HepG2 (cell line): Measurements from ENCODE around the gene PLLP. TPM values are rescaled to one million over a fixed set of nuclear protein-coding genes. Genes with fewer than 3 reads are reported as not detected.

ENCODE experiments used
- ARID2 ChIP-seq: sonication (generic); formaldehyde crosslinking; IDR thresholded peaks from 2 replicates; pipeline ENCODE4 v1.8.1; 2022; ENCODE audit warnings: mild to moderate bottlenecking, missing genetic modification reagents, borderline replicate concordance
- BORCS8-MEF2B ChIP-seq: sonication (generic); formaldehyde crosslinking; IDR thresholded peaks from 2 replicates; pipeline ENCODE4 v1.8.0; 2022; ENCODE audit warnings: mild to moderate bottlenecking, missing genetic modification reagents
- GTF3A ChIP-seq: sonication (generic); formaldehyde crosslinking; conservative IDR thresholded peaks from 2 replicates; pipeline ENCODE4 v1.4.0; 2020; ENCODE audit warnings: mild to moderate bottlenecking, missing genetic modification reagents
- MAF1 ChIP-seq: sonication (generic); formaldehyde crosslinking; IDR thresholded peaks from 2 replicates; pipeline ENCODE4 v1.5.0; 2020; ENCODE audit warnings: missing genetic modification reagents, borderline replicate concordance
- MEIS1 ChIP-seq: sonication (generic); formaldehyde crosslinking; IDR thresholded peaks from 2 replicates; pipeline ENCODE4 v1.9.0; 2021; ENCODE audit warnings: mild to moderate bottlenecking, missing genetic modification reagents, moderate library complexity, borderline replicate concordance
- NCOA5 ChIP-seq: sonication (generic); formaldehyde crosslinking; IDR thresholded peaks from 2 replicates; pipeline ENCODE4 v1.4.0; 2020; ENCODE audit warnings: missing genetic modification reagents
- PAWR ChIP-seq: sonication (generic); formaldehyde crosslinking; IDR thresholded peaks from 2 replicates; pipeline ENCODE4 v1.4.0; 2020; ENCODE audit warnings: missing genetic modification reagents, mild to moderate bottlenecking, borderline replicate concordance
- POLR2A ChIP-seq, 2 experiments: IDR thresholded peaks; 2 replicates each; pipeline ENCODE4 v1.6.1; 2011; ENCODE audit warnings: low read depth in 2 of 2, low read length in 2 of 2, mild to moderate bottlenecking in 1 of 2, moderate library complexity in 1 of 2; ENCODE audit not compliant: insufficient read depth in 1 of 2
- SIN3B ChIP-seq: fragments of 150-350 bp; IDR thresholded peaks from 2 replicates; pipeline ENCODE4 v1.6.1; 2014; ENCODE audit warnings: low read length
- TARDBP ChIP-seq: sonication (generic); formaldehyde crosslinking; IDR thresholded peaks from 2 replicates; pipeline ENCODE4 v1.8.0; 2022; ENCODE audit warnings: mild to moderate bottlenecking, missing genetic modification reagents
- ZFY ChIP-seq: sonication (generic); formaldehyde crosslinking; IDR thresholded peaks from 2 replicates; pipeline ENCODE4 v1.4.0; 2020; ENCODE audit warnings: missing genetic modification reagents
- ZNF253 ChIP-seq: sonication (generic); formaldehyde crosslinking; IDR thresholded peaks from 2 replicates; pipeline ENCODE4 v1.8.0; 2022; ENCODE audit warnings: mild to moderate bottlenecking, missing genetic modification reagents, borderline replicate concordance
- ZNF263 ChIP-seq: sonication (generic); formaldehyde crosslinking; IDR thresholded peaks from 2 replicates; pipeline ENCODE4 v1.4.0; 2020; ENCODE audit warnings: missing genetic modification reagents
- ZNF282 ChIP-seq: fragments of 450-650 bp; IDR thresholded peaks from 2 replicates; pipeline ENCODE4 v1.6.1; 2018; ENCODE audit not compliant: partially characterized antibody
- ZNF556 ChIP-seq: sonication (generic); formaldehyde crosslinking; IDR thresholded peaks from 2 replicates; pipeline ENCODE4 v1.4.0; 2020; ENCODE audit warnings: mild to moderate bottlenecking, missing genetic modification reagents, borderline replicate concordance
- ZNF589 ChIP-seq: sonication (generic); formaldehyde crosslinking; conservative IDR thresholded peaks from 2 replicates; pipeline ENCODE4 v1.8.0; 2022; ENCODE audit warnings: mild to moderate bottlenecking, moderate library complexity, missing genetic modification reagents
- ZNF629 ChIP-seq: sonication (generic); formaldehyde crosslinking; conservative IDR thresholded peaks from 2 replicates; pipeline ENCODE4 v1.5.0; 2020; ENCODE audit warnings: missing genetic modification reagents
- ZNF749 ChIP-seq: sonication (generic); formaldehyde crosslinking; IDR thresholded peaks from 2 replicates; pipeline ENCODE4 v1.8.0; 2022; ENCODE audit warnings: mild to moderate bottlenecking, missing genetic modification reagents, moderate library complexity, borderline replicate concordance
- ZNF761 ChIP-seq: sonication (generic); formaldehyde crosslinking; conservative IDR thresholded peaks from 2 replicates; pipeline ENCODE4 v1.4.0; 2020; ENCODE audit warnings: mild to moderate bottlenecking, missing genetic modification reagents
- ZNF776 ChIP-seq: sonication (generic); formaldehyde crosslinking; IDR thresholded peaks from 2 replicates; pipeline ENCODE4 v1.4.0; 2020; ENCODE audit warnings: mild to moderate bottlenecking, missing genetic modification reagents
- polyA plus RNA-seq, 8 experiments: library from polyadenylated mRNA; depleted of rRNA in 3 of 8; stranded (reverse) in 7 of 8; unstranded in 1 of 8; fragments of >200 nt; fragmentation: Illumina TruSeq in 4 of 8; extraction: Trizol in 4 of 8; gene quantifications; 2 replicates each; pipeline versions ENCODE4 v1.2.1 to v1.2.3, GENCODE V29; 2011 to 2016; ENCODE audit warnings: low read depth in 4 of 8, missing spikeins in 1 of 8, mixed read lengths in 1 of 8; ENCODE audit not compliant: insufficient read depth in 1 of 8
- total RNA-seq, 5 experiments: library from RNA; depleted of rRNA; stranded (reverse); fragments of >200 nt; fragmentation: Illumina TruSeq; extraction: Trizol; gene quantifications; 2 replicates each; pipeline ENCODE4 v1.2.3, GENCODE V29; 2016; ENCODE audit warnings: low read depth in 1 of 5
- TF ChIP-seq, protein P1 (sequence below): sonication (generic); formaldehyde crosslinking; IDR thresholded peaks from 2 replicates; pipeline ENCODE4 v1.5.0; 2020; ENCODE audit warnings: missing genetic modification reagents
- TF ChIP-seq, protein P2 (sequence below): sonication (generic); formaldehyde crosslinking; IDR thresholded peaks from 2 replicates; pipeline ENCODE4 v1.8.1; 2023; ENCODE audit warnings: mild to moderate bottlenecking, missing genetic modification reagents, borderline replicate concordance
- TF ChIP-seq, protein P3 (sequence below): sonication (generic); formaldehyde crosslinking; IDR thresholded peaks from 2 replicates; pipeline ENCODE4 v1.4.0; 2020; ENCODE audit warnings: mild to moderate bottlenecking, low read depth, missing genetic modification reagents
- TF ChIP-seq, protein P4 (sequence below): sonication (generic); formaldehyde crosslinking; IDR thresholded peaks from 2 replicates; pipeline ENCODE4 v1.5.0; 2020; ENCODE audit warnings: missing genetic modification reagents, mild to moderate bottlenecking, borderline replicate concordance
- TF ChIP-seq, protein P5 (sequence below): IDR thresholded peaks from 2 replicates; pipeline ENCODE4 v1.6.1; 2016; ENCODE audit warnings: low read depth, control low read depth

PLLP gene
- total and polyA plus RNA-seq, 2 of the 13 experiments (the other 11 are each of a cell fraction or from before 2014, with no cell fraction given), result 60.6 to 127 TPM

DNA sequence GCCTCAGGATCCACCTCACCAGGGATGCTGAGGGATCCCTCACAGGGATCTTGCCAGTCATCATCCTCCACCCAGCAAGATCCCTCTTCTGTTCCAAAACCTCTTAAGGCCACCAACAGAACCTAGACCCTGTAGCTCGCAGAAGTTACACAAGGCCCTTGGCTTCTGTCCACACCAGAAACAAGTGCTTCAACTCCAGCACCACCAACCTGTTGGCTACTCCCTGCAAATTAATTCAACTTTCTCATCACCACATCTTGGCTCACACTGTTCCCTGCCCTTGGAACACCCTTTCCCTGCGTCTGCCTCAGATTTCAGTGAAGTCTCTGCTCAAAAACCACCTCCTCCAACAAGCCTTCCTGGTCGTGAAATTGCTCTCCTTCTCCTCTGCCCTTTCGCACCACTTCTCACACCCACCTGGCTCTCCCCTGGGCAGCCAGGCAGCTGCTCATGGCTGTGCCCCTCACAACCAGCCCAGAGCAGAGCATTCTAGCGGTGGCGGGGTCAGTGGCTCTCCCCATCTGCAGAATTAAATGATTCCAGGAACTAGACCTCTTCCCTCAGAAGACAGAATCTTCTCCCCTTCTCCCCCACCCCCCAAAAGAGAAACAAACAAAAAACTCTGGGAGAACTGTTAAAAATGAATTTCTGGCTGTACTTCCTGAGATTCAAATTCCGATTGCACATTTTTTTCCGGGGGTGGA lies 1.8 kb downstream of the PLLP start (continued):
- TF ChIP-seq ZNF776 (CRISPR knock-in tag), result no peak
- no peak for TF ChIP-seq NCOA5 (CRISPR knock-in tag)
- TF ChIP-seq BORCS8-MEF2B (CRISPR knock-in tag), result 0 out of 2 replicates have a peak, but pooled peaks have one; percentile 30
- peak; percentile 23; the same call in 1 of the 2 replicates for TF ChIP-seq TARDBP (CRISPR knock-in tag)
- TF ChIP-seq ZNF263, result 0 out of 2 replicates have a peak, but pooled peaks have one; percentile 4
- peak; percentile 61; the same call in 1 of the 2 replicates for TF ChIP-seq GTF3A (CRISPR knock-in tag)
- peak; percentile 46; the same call in 1 of the 2 replicates for TF ChIP-seq MEIS1 (CRISPR knock-in tag)
- TF ChIP-seq, protein P1, sequence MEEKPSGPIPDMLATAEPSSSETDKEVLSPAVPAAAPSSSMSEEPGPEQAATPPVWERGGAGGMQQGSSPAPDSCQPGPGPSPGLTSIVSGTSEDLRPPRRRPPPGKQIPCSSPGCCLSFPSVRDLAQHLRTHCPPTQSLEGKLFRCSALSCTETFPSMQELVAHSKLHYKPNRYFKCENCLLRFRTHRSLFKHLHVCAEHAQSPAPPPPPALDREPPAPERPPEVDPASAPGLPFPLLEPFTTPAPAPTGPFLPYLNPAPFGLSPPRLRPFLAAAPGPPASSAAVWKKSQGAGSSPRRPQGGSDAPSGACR, result no peak
- TF ChIP-seq ZNF589 (CRISPR knock-in tag), result no peak
- 0 out of 2 replicates have a peak, but pooled peaks have one; percentile 13 for TF ChIP-seq ZNF556
- TF ChIP-seq ZFY (CRISPR knock-in tag), result no peak
- TF ChIP-seq ZNF253, result no peak
- TF ChIP-seq ZNF282, result no peak
- no peak for TF ChIP-seq SIN3B
- TF ChIP-seq, protein P2, sequence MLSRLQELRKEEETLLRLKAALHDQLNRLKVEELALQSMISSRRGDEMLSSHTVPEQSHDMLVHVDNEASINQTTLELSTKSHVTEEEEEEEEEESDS (CRISPR knock-in tag), result 0 out of 2 replicates have a peak, but pooled peaks have one; percentile 8
- TF ChIP-seq ZNF761 (CRISPR knock-in tag), result 0 out of 2 replicates have a peak, but pooled peaks have one; percentile 34
- peak; percentile 93; the same call in 1 of the 2 replicates for TF ChIP-seq ARID2
- TF ChIP-seq, protein P3, sequence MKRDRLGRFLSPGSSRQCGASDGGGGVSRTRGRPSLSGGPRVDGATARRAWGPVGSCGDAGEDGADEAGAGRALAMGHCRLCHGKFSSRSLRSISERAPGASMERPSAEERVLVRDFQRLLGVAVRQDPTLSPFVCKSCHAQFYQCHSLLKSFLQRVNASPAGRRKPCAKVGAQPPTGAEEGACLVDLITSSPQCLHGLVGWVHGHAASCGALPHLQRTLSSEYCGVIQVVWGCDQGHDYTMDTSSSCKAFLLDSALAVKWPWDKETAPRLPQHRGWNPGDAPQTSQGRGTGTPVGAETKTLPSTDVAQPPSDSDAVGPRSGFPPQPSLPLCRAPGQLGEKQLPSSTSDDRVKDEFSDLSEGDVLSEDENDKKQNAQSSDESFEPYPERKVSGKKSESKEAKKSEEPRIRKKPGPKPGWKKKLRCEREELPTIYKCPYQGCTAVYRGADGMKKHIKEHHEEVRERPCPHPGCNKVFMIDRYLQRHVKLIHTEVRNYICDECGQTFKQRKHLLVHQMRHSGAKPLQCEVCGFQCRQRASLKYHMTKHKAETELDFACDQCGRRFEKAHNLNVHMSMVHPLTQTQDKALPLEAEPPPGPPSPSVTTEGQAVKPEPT (CRISPR knock-in tag), result peak; percentile 40; the same call in 1 of the 2 replicates
- TF ChIP-seq MAF1 (CRISPR knock-in tag), result no peak; the same call in 1 of the 2 replicates
- TF ChIP-seq ZNF749 (CRISPR knock-in tag), result 0 out of 2 replicates have a peak, but pooled peaks have one; percentile 16
- no peak for TF ChIP-seq POLR2A (IDR thresholded peaks at IDR 0.05; ENCODE audit: insufficient read depth in 1 of 2, low read depth in 2 of 2, low read length in 2 of 2)
- TF ChIP-seq PAWR (CRISPR knock-in tag), result no peak
- TF ChIP-seq, protein P4, sequence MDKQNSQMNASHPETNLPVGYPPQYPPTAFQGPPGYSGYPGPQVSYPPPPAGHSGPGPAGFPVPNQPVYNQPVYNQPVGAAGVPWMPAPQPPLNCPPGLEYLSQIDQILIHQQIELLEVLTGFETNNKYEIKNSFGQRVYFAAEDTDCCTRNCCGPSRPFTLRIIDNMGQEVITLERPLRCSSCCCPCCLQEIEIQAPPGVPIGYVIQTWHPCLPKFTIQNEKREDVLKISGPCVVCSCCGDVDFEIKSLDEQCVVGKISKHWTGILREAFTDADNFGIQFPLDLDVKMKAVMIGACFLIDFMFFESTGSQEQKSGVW (CRISPR knock-in tag), result no peak
- TF ChIP-seq, protein P5, sequence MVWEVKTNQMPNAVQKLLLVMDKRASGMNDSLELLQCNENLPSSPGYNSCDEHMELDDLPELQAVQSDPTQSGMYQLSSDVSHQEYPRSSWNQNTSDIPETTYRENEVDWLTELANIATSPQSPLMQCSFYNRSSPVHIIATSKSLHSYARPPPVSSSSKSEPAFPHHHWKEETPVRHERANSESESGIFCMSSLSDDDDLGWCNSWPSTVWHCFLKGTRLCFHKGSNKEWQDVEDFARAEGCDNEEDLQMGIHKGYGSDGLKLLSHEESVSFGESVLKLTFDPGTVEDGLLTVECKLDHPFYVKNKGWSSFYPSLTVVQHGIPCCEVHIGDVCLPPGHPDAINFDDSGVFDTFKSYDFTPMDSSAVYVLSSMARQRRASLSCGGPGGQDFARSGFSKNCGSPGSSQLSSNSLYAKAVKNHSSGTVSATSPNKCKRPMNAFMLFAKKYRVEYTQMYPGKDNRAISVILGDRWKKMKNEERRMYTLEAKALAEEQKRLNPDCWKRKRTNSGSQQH (CRISPR knock-in tag), result 0 out of 2 replicates have a peak, but pooled peaks have one; percentile 26
- peak; percentile 4; the same call in 1 of the 2 replicates for TF ChIP-seq ZNF629 (CRISPR knock-in tag)
